ENCODE measurements around the gene GRIN1.
A peak's percentile ranks its signal among the peaks of the same experiment; 100 is the strongest.

GRIN1 gene

GRCh38 chr9:137112564-137113384, 26.2 kb upstream of the GRIN1 start:
- DNase-seq (ENCODE audit: low spot score) = peak; percentile 21
- in situ Hi-C loops (cut with MboI; ENCODE audit: low sequenced_read_pairs, unreplicated experiment) = no loop called here

GRCh38 chr9:137113385-137114159, 25.4 kb upstream of the GRIN1 start:
- no peak for TF ChIP-seq CTCF (IDR thresholded peaks at IDR 0.05; ENCODE audit: borderline replicate concordance, control extremely low read depth, extremely low read depth, insufficient read depth, missing control alignments)
- peak; percentile 76 for DNase-seq (ENCODE audit: low spot score)
- in situ Hi-C loops (cut with MboI; ENCODE audit: low sequenced_read_pairs, unreplicated experiment) = no loop called here

More at GRCh38 chr9:137112564-137113384, 26.2 kb upstream of the GRIN1 start:
- TF ChIP-seq CTCF (IDR thresholded peaks at IDR 0.05; ENCODE audit: borderline replicate concordance, control extremely low read depth, extremely low read depth, insufficient read depth, missing control alignments) = no peak

- DNase-seq (ENCODE audit: low spot score) = peak; percentile 64
- in situ Hi-C loops (cut with MboI; ENCODE audit: low sequenced_read_pairs, unreplicated experiment) = no loop called here
- no peak for TF ChIP-seq CTCF (IDR thresholded peaks at IDR 0.05; ENCODE audit: borderline replicate concordance, control extremely low read depth, extremely low read depth, insufficient read depth, missing control alignments)
Measured at GRCh38 chr9:137114220-137114612, 24.7 kb upstream of the GRIN1 start.

- in situ Hi-C loops (cut with MboI; ENCODE audit: low sequenced_read_pairs, unreplicated experiment) = loop anchor here (5.0 kb wide), 1 partner anchor 112 kb away; the partner anchor contains the start of genes CYSRT1 and RNF224
- DNase-seq (ENCODE audit: low spot score) = peak; percentile 96
- no peak for TF ChIP-seq CTCF (IDR thresholded peaks at IDR 0.05; ENCODE audit: borderline replicate concordance, control extremely low read depth, extremely low read depth, insufficient read depth, missing control alignments)
Measured at GRCh38 chr9:137114613-137115393, 24.2 kb upstream of the GRIN1 start, which contains the start of gene DPP7. TSS of gene DPP7 (minus strand) at chr9:137114733. CDS start at chr9:137114713, 20 bp downstream.

- TF ChIP-seq CTCF (IDR thresholded peaks at IDR 0.05; ENCODE audit: borderline replicate concordance, control extremely low read depth, extremely low read depth, insufficient read depth, missing control alignments) = no peak
- in situ Hi-C loops (cut with MboI; ENCODE audit: low sequenced_read_pairs, unreplicated experiment) = loop anchor here (5.0 kb wide), 1 partner anchor 112 kb away; the partner anchor contains the start of genes CYSRT1 and RNF224
- peak; percentile 21 for DNase-seq (ENCODE audit: low spot score)
Measured at GRCh38 chr9:137115394-137116026, 23.4 kb upstream of the GRIN1 start.
